HG03060 (cell line): ENCODE results near the gene PCSK1N.

ENCODE experiments used
- ATAC-seq: cut with Tn5 transposase; IDR thresholded peaks from one replicate; pipeline ENCODE4 v1.9.1; 2021; ENCODE audit warnings: low read depth, moderate number of reproducible peaks; ENCODE audit not compliant: unreplicated experiment

Gene PCSK1N

GRCh38 chrX:48791063-48791820 lies 44.2 kb downstream of the PCSK1N start:
- ATAC-seq: no peak

- ATAC-seq: no peak
Observed at GRCh38 chrX:48790477-48790876, 44.9 kb downstream of the PCSK1N start.

GRCh38 chrX:48789366-48790220 lies 45.8 kb downstream of the PCSK1N start:
- no peak for ATAC-seq

GRCh38 chrX:48787505-48788443 lies 47.6 kb downstream of the PCSK1N start:
- no peak for ATAC-seq

GRCh38 chrX:48786825-48787504 lies 48.4 kb downstream of the PCSK1N start:
- ATAC-seq: no peak

GRCh38 chrX:48786341-48786800 lies 49.0 kb downstream of the PCSK1N start, which contains the start of gene GATA1:
Gene GATA1, plus strand, starts transcription at chrX:48786590. Its CDS starts 4,520 bp downstream, at chrX:48791110.
- ATAC-seq: no peak

GRCh38 chrX:48785540-48786214 lies 49.7 kb downstream of the PCSK1N start:
- no peak for ATAC-seq

- no peak for ATAC-seq
Observed at GRCh38 chrX:48785186-48785539, 50.2 kb downstream of the PCSK1N start.

- ATAC-seq: no peak
Observed at GRCh38 chrX:48784726-48785125, 50.7 kb downstream of the PCSK1N start.

GRCh38 chrX:48782795-48783194 lies 52.6 kb downstream of the PCSK1N start:
- no peak for ATAC-seq

GRCh38 chrX:48782216-48782615 lies 53.2 kb downstream of the PCSK1N start:
- ATAC-seq: no peak

GRCh38 chrX:48781705-48782104 lies 53.7 kb downstream of the PCSK1N start:
- no peak for ATAC-seq
